Hepatocyte (in vitro differentiated cells): Measurements from ENCODE around the gene ZNF281.

Source experiments
- CTCF ChIP-seq: fragments of 200-600 bp; sonication (generic); IDR thresholded peaks from 2 replicates; pipeline ENCODE4 v1.5.1; 2016; ENCODE audit warnings: antibody characterized with exemption, mild to moderate bottlenecking; ENCODE audit not compliant: poor library complexity
- EZH2 ChIP-seq: fragments of 200-600 bp; sonication (generic); IDR thresholded peaks from 2 replicates; pipeline ENCODE4 v1.6.1; 2016; ENCODE audit warnings: antibody characterized with exemption, mild to moderate bottlenecking, borderline replicate concordance

GRCh38 chr1:200364091-200364759 lies 45.6 kb downstream of the ZNF281 start:
- TF ChIP-seq CTCF (no peak), EZH2 (no peak)
